ENCODE data around the gene POLG.

The POLG gene

GRCh38 chr15:89303986-89304385, 30.6 kb downstream of the POLG start:
- H3K4me2 ChIP-seq, result no peak overlapping the region
- no peak overlapping the region for H3K27ac ChIP-seq
- no peaks in the 10 kb centered on the region for H3K79me2 ChIP-seq (ENCODE audit: insufficient read depth, low read depth)
- H3K9ac ChIP-seq, result no peak overlapping the region
- peaks cover 7% of the 10 kb centered on the region; the same call in 1 of the 2 replicates for H3K36me3 ChIP-seq (ENCODE audit: insufficient read depth)
- no peak overlapping the region for H2AFZ ChIP-seq (ENCODE audit: low read depth)
- H3K4me1 ChIP-seq (ENCODE audit: low read depth, poor library complexity, severe bottlenecking), result no peaks in the 10 kb centered on the region
- no peaks in the 10 kb centered on the region for H3K27me3 ChIP-seq (ENCODE audit: insufficient read depth, low read depth)
- TF ChIP-seq CTCF (conservative IDR thresholded peaks at IDR 0.05; ENCODE audit: low read depth, low read length), result no peak
- no peak overlapping the region for H3K4me3 ChIP-seq (IDR thresholded peaks at IDR 0.05; ENCODE audit: insufficient read depth, low read depth, low read length)
- no peaks in the 10 kb centered on the region for H4K20me1 ChIP-seq (ENCODE audit: insufficient read depth)

- Histone ChIP-seq H3K9ac (no peak overlapping the region), H3K36me3 (ENCODE audit: insufficient read depth) (peaks cover 7% of the 10 kb centered on the region; the same call in 1 of the 2 replicates), H4K20me1 (ENCODE audit: insufficient read depth) (no peaks in the 10 kb centered on the region), H3K27ac (no peak overlapping the region), H3K4me1 (ENCODE audit: low read depth, poor library complexity, severe bottlenecking) (no peaks in the 10 kb centered on the region), H3K4me2 (no peak overlapping the region), H3K79me2 (ENCODE audit: insufficient read depth, low read depth) (no peaks in the 10 kb centered on the region), H3K27me3 (ENCODE audit: insufficient read depth, low read depth) (no peaks in the 10 kb centered on the region), H3K4me3 (IDR thresholded peaks at IDR 0.05; ENCODE audit: insufficient read depth, low read depth, low read length) (no peak overlapping the region), H2AFZ (ENCODE audit: low read depth) (no peak overlapping the region)
- TF ChIP-seq CTCF (conservative IDR thresholded peaks at IDR 0.05; ENCODE audit: low read depth, low read length), result no peak
These were observed 33.1 kb downstream of the POLG start for GRCh38 chr15:89301304-89302089.

- H3K9ac ChIP-seq, result no peak overlapping the region
- no peak overlapping the region for H2AFZ ChIP-seq (ENCODE audit: low read depth)
- no peaks in the 10 kb centered on the region for H4K20me1 ChIP-seq (ENCODE audit: insufficient read depth)
- H3K27me3 ChIP-seq (ENCODE audit: insufficient read depth, low read depth), result no peaks in the 10 kb centered on the region
- no peak overlapping the region for H3K27ac ChIP-seq
- no peaks in the 10 kb centered on the region for H3K4me1 ChIP-seq (ENCODE audit: low read depth, poor library complexity, severe bottlenecking)
- no peak overlapping the region for H3K4me3 ChIP-seq (IDR thresholded peaks at IDR 0.05; ENCODE audit: insufficient read depth, low read depth, low read length)
- H3K4me2 ChIP-seq, result no peak overlapping the region
- H3K36me3 ChIP-seq (ENCODE audit: insufficient read depth), result peaks cover 7% of the 10 kb centered on the region; the same call in 1 of the 2 replicates
- no peak for TF ChIP-seq CTCF (conservative IDR thresholded peaks at IDR 0.05; ENCODE audit: low read depth, low read length)
- no peaks in the 10 kb centered on the region for H3K79me2 ChIP-seq (ENCODE audit: insufficient read depth, low read depth)
These were observed 34.7 kb downstream of the POLG start for GRCh38 chr15:89299896-89300295.

GRCh38 chr15:89293012-89293411, 41.6 kb downstream of the POLG start:
- Histone ChIP-seq H3K79me2 (ENCODE audit: insufficient read depth, low read depth) (no peaks in the 10 kb centered on the region), H3K36me3 (ENCODE audit: insufficient read depth) (no peaks in the 10 kb centered on the region), H3K9ac (no peak overlapping the region), H3K27ac (no peak overlapping the region), H3K4me3 (IDR thresholded peaks at IDR 0.05; ENCODE audit: insufficient read depth, low read depth, low read length) (no peak overlapping the region), H3K4me1 (ENCODE audit: low read depth, poor library complexity, severe bottlenecking) (no peaks in the 10 kb centered on the region), H2AFZ (ENCODE audit: low read depth) (no peak overlapping the region), H3K27me3 (ENCODE audit: insufficient read depth, low read depth) (no peaks in the 10 kb centered on the region), H3K4me2 (no peak overlapping the region), H4K20me1 (ENCODE audit: insufficient read depth) (no peaks in the 10 kb centered on the region)
- TF ChIP-seq CTCF (conservative IDR thresholded peaks at IDR 0.05; ENCODE audit: low read depth, low read length), result no peak
